A549 (cell line): ENCODE measurements around the gene USP34.

Experiments used
- CBX2 ChIP-seq: fragments of 200-600 bp; sonication (generic); IDR thresholded peaks from 2 replicates; pipeline ENCODE4 v1.6.1; 2016; ENCODE audit warnings: low read depth, mild to moderate bottlenecking, borderline replicate concordance
- EP300 ChIP-seq, 2 experiments: fragments of >200 bp; sonication (Bioruptor Twin); formaldehyde crosslinking; IDR thresholded peaks; 2 replicates in 1 of 2; 3 replicates in 1 of 2; pipeline ENCODE4 v1.6.1; 2016 to 2017
- PHF8 ChIP-seq: fragments of 200-600 bp; sonication (generic); IDR thresholded peaks from 2 replicates; pipeline ENCODE4 v1.6.1; 2016; ENCODE audit warnings: low read depth, mild to moderate bottlenecking, antibody characterized with exemption, moderate library complexity, borderline replicate concordance

DNA sequence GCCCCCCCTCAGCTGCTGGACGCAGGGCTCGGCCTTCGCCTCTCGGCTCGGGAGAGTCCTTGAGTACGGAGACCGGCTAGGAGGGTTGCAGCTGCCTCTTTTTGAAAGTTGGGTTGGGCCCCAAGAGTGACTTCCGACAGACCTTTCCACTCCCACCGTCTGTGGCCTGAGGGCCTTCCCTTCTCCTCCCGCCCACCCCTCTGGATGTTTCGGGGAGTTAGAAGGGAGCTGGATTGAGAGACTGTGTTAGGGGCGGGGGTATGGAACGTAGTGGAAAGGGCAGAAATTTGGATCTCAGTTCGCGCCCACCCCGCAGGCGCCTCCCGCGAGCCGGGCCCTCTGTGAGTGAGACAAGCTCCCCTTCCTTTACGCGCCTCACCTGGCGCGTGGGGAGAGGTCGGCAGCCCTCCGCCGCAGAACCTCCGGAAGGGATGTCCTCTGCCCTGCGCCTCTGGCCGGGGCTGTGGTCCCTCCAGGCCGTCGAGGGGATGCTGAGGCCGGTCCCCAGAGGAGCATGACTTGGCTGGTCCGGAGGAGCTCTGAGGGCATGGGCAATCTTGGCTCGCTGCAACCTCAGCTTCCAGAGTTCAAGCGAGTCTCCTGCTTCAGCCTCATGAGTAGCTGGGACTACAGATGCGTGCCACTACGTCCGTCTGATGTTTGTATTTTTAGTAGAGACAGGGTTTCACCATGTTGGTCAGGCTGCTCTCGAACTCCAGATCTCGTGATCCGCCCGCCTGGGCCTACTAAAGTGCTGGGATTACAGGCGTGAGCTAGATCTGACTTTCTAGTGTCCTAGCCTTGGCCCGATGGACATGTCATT lies 292.9 kb downstream of the USP34 start:
- TF ChIP-seq EP300 (IDR thresholded peaks at IDR 0.05), result no peak
- TF ChIP-seq PHF8, result peak; percentile 66; the same call in 1 of the 2 replicates
- TF ChIP-seq CBX2, result no peak
